ENCODE results near the gene DOCK9. TPM values are rescaled to one million over a fixed set of nuclear protein-coding genes. Genes with fewer than 3 reads are reported as not detected.

DOCK9 gene
- total RNA-seq, 4 donors from 2014 or later: 31.4 to 46.7 (median 45.6) TPM

DNA sequence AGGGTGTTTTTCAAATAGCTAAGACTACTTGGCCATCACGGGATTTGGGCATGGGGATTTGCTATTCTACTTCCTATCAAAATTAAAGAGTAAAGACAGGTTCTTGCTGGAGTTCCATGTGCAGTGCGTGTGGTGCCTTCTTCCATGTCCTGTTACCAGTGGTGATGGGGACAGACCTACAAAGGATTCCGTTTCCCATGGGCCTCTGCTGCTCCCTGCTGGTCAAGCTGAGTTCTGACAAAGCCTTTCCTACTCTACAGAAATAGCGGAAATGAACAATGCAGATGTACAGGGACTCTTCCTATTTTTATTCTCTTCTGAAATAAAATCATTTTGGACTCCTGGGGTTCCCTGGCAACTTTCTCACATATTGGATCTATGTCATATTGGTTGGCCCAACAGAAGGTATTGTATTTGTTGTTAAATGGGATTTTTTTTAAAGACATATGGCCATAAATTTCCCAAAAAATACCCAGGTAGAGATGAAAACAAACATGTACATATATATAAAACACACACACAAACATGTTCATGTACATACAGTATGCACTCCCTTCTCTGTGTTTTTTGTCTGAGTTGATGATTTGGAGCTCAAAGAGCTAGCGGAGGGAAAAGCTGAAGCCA lies 134.9 kb downstream of the DOCK9 start:
- no peaks in the 10 kb centered on the region for H3K4me1 ChIP-seq
- in situ Hi-C loops (cut with MboI; ENCODE audit: low sequenced_read_pairs in 4 of 4) (loop anchor here in 1 of 4 donors (10.0 kb wide), 1 partner anchor 398 kb away; no protein-coding TSS in a partner anchor), intact Hi-C loops (cut with DNase I; ENCODE audit: low total_unique reads) (loop anchor here (5.0 to 10.0 kb wide), 3 partner anchors 39 to 988 kb away; no protein-coding TSS in a partner anchor)
- H3K27me3 ChIP-seq: no peaks in the 10 kb centered on the region
- TF ChIP-seq, protein P1, sequence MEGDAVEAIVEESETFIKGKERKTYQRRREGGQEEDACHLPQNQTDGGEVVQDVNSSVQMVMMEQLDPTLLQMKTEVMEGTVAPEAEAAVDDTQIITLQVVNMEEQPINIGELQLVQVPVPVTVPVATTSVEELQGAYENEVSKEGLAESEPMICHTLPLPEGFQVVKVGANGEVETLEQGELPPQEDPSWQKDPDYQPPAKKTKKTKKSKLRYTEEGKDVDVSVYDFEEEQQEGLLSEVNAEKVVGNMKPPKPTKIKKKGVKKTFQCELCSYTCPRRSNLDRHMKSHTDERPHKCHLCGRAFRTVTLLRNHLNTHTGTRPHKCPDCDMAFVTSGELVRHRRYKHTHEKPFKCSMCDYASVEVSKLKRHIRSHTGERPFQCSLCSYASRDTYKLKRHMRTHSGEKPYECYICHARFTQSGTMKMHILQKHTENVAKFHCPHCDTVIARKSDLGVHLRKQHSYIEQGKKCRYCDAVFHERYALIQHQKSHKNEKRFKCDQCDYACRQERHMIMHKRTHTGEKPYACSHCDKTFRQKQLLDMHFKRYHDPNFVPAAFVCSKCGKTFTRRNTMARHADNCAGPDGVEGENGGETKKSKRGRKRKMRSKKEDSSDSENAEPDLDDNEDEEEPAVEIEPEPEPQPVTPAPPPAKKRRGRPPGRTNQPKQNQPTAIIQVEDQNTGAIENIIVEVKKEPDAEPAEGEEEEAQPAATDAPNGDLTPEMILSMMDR (IDR thresholded peaks at IDR 0.05 in 4 of 5, conservative IDR thresholded peaks at IDR 0.05 in 1 of 5): peak; percentile 44 to 77 (median 60)
- no peak for TF ChIP-seq POLR2A (IDR thresholded peaks at IDR 0.05)
- H3K9me3 ChIP-seq: no peaks in the 10 kb centered on the region
- no peak overlapping the region for H3K27ac ChIP-seq
- no peak overlapping the region for H3K4me3 ChIP-seq
- peak in 1 of 2 donors; percentile 23 for DNase-seq
- ATAC-seq: peak; percentile 56 to 68
- peaks cover 0 to 2% of the 10 kb centered on the region in 2 donors for H3K36me3 ChIP-seq

DNA sequence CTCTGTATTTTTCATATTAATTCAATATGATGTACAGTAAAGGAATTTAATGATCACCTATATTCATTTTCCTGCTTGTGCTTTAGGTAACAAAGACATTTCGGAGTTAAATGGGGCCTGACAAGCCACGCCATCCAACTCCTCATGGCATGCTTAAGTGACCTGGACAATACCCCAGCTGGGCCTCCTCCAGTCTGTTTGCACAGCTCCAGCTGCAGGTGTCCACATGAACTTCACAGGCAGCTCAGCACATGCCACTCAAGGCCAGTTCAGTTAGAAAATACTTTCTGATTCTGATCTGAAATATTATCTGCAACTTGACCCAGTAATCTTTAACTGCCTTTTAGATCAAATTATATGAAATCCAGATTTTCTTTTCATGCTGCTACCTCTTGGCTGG lies 135.8 kb downstream of the DOCK9 start:
- Histone ChIP-seq H3K4me1 (no peaks in the 10 kb centered on the region), H3K36me3 (no peaks in the 10 kb centered on the region), H3K9me3 (no peaks in the 10 kb centered on the region), H3K27me3 (no peaks in the 10 kb centered on the region), H3K4me3 (no peak overlapping the region), H3K27ac (no peak overlapping the region)
- in situ Hi-C loops (cut with MboI; ENCODE audit: low sequenced_read_pairs in 4 of 4): loop anchor here in 1 of 4 donors (10.0 kb wide), 1 partner anchor 397 kb away; no protein-coding TSS in a partner anchor
- ATAC-seq (no peak), DNase-seq (no peak)
- intact Hi-C loops (cut with DNase I; ENCODE audit: low total_unique reads): loop anchor here (5.0 to 10.0 kb wide), 3 partner anchors 40 to 987 kb away; no protein-coding TSS in a partner anchor
- TF ChIP-seq, protein P1 (IDR thresholded peaks at IDR 0.05 in 4 of 5, conservative IDR thresholded peaks at IDR 0.05 in 1 of 5): no peak
- TF ChIP-seq POLR2A (IDR thresholded peaks at IDR 0.05): no peak

DNA sequence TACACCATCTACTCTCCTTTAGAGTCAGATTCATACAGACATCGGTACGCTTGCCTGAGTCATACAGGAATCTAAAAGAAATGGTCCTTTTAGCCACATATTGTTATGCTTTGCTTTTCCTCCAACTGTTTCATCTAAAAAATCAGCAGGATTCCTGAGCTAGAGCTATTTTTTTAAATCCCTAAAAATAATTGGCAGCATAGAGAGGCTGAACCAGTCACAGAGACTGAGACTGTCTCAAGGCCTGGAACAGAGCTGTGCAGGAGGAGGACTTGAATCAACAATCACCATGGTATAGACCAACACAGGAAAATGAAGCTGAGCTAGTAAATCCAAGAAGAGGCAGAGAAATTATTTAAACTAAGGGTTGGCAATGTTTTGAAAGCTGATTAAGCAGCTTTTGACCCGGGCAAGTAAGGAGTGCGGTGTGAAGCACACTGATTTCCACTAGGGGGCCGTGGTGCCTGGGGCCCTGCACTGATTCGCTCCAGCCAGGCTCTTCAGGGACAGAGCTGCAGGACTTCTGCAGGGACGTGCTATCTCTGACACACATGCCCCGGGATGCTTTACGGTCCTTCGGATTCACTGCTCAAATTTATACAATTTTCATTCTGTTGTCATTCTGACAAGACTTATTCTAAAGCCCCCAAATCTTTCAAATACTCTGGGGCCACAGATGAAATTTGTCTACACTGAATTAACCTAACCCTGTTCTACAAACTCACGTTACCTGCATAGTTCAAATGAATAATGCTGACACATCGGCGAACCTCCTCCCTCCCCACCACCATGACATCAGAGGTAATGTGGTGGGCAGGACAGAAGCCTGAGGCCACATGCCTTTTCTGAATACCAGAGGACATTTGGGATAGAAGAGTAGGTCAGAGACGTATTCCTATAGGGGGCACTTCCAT lies 137.8 kb downstream of the DOCK9 start:
- Histone ChIP-seq H3K27ac (no peak overlapping the region), H3K4me1 (no peaks in the 10 kb centered on the region), H3K36me3 (no peaks in the 10 kb centered on the region), H3K4me3 (no peak overlapping the region), H3K9me3 (no peaks in the 10 kb centered on the region), H3K27me3 (no peaks in the 10 kb centered on the region)
- peak in 1 of 2 donors; percentile 20 for DNase-seq
- in situ Hi-C loops (cut with MboI; ENCODE audit: low sequenced_read_pairs in 4 of 4) (loop anchor here in 2 of 4 donors (10.0 kb wide), 2 partner anchors 195 to 395 kb away; no protein-coding TSS in a partner anchor), intact Hi-C loops (cut with DNase I; ENCODE audit: low total_unique reads) (loop anchor here (1.0 to 10.0 kb wide), 4 partner anchors 42 to 985 kb away; no protein-coding TSS in a partner anchor)
- peak; percentile 76 to 77 for ATAC-seq
- TF ChIP-seq, protein P1 (IDR thresholded peaks at IDR 0.05 in 4 of 5, conservative IDR thresholded peaks at IDR 0.05 in 1 of 5): peak; percentile 16 to 75 (median 58)
- TF ChIP-seq POLR2A (IDR thresholded peaks at IDR 0.05): no peak

DNA sequence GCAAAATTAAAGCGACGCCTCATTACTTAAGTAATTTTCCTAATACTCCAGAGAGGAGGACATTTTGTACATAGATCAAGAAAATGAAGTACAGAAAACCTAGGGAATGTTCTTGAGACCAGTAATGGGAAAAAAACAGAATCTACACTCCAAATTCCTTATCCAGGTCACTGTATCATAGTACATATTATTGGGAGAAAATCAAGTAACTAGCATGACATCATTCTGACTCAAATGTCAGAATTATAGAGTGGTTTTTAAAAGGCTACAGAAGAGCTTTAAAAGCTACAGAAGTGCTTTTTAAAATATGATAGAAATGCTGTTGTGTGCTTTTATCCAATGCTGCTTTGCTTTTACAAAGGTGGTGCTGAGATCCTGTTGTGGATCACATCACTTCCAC lies 139.1 kb downstream of the DOCK9 start:
- TF ChIP-seq, protein P1 (IDR thresholded peaks at IDR 0.05 in 4 of 5, conservative IDR thresholded peaks at IDR 0.05 in 1 of 5): no peak
- no peak for TF ChIP-seq POLR2A (IDR thresholded peaks at IDR 0.05)
- no peak for DNase-seq
- Histone ChIP-seq H3K9me3 (no peaks in the 10 kb centered on the region), H3K36me3 (no peaks in the 10 kb centered on the region), H3K27me3 (no peaks in the 10 kb centered on the region), H3K27ac (no peak overlapping the region), H3K4me1 (no peaks in the 10 kb centered on the region), H3K4me3 (no peak overlapping the region)
- in situ Hi-C loops (cut with MboI; ENCODE audit: low sequenced_read_pairs in 4 of 4) (loop anchor here in 2 of 4 donors (10.0 kb wide), 1 partner anchor 196 kb away; no protein-coding TSS in a partner anchor), intact Hi-C loops (cut with DNase I; ENCODE audit: low total_unique reads) (no loop called here)
- no peak for ATAC-seq

Data from gastrocnemius medialis (tissue), 4 donors.